Hindlimb muscle (tissue), 1 donor: ENCODE measurements around the gene PPP2R2C. TPM values are rescaled to one million over a fixed set of nuclear protein-coding genes. Genes with fewer than 3 reads are reported as not detected.

ENCODE experiments used
- DNase-seq: peaks from one replicate; pipeline ENCODE4 v3.0.0-alpha.2; 2013
- polyA plus RNA-seq: library from polyadenylated mRNA; unstranded; fragments of 120-200 nt; gene quantifications from one replicate; pipeline ENCODE4 v1.2.1, GENCODE V29; 2013; ENCODE audit not compliant: insufficient read length

The PPP2R2C gene
- polyA plus RNA-seq, 1 donor: 0.45 TPM

GRCh38 chr4:6467600-6467999, 4.8 kb downstream of the PPP2R2C start:
- DNase-seq: no peak

- no peak for DNase-seq
These were observed 5.5 kb downstream of the PPP2R2C start for GRCh38 chr4:6466756-6467381.

DNA sequence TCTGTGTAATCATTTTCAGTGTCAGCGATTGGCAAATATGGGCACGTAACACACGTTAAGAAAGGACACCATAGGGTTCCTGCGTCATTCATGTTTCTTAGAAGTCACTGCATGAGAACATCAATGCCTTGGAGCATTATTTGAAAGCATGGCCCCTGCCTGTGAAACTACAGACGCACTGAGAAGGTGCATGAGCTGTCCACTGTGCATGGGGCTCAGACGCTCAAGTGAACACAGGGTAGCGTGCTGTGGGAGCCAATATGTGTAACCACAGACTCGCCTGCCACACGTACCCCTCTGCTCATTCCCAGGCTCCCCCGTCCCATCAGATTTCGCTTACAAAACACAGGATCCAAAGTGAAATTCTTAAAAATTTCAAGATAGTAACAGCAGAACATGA, 6.5 kb downstream of the PPP2R2C start:
- no peak for DNase-seq

DNA sequence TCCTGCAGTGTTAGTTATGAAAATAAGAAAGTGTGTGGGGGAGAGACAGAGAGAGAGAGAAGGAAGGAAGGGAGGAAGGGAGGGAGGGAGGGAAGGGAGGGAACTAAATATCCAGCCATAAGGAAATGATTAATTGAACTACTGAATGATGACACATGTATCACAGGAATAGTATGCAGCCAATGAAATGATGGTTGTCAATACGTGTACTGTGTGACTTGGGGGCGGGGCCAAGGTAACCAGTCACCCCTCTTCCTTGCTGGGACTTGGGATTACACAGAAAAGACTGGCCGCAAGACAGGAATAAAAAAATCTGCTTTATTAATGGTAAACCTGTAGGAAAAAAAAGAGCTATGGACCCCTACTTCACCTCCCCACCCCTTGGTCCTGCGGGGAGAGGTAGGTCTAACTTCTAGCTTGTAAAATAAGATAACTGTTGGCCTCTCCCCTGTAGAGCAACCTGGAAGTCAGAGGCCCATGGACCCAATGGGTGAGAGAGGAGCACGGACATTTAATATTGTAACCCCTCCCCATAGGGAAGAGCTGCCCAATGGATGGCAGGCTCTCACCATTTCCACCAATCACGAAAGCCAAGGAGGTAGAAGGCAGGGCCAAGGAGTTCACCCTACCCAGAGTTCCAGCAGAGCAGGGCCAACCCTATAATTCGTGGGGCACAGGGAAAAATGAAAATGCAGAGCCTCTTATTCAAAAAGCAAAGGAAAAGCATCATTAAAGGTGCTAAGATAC, 7.4 kb downstream of the PPP2R2C start:
- DNase-seq: no peak

GRCh38 chr4:6463311-6464289, 8.8 kb downstream of the PPP2R2C start:
- no peak for DNase-seq

- no peak for DNase-seq
These were observed 10.9 kb downstream of the PPP2R2C start for GRCh38 chr4:6461301-6462165.

- no peak for DNase-seq
These were observed 11.5 kb downstream of the PPP2R2C start for GRCh38 chr4:6460876-6461275.

DNA sequence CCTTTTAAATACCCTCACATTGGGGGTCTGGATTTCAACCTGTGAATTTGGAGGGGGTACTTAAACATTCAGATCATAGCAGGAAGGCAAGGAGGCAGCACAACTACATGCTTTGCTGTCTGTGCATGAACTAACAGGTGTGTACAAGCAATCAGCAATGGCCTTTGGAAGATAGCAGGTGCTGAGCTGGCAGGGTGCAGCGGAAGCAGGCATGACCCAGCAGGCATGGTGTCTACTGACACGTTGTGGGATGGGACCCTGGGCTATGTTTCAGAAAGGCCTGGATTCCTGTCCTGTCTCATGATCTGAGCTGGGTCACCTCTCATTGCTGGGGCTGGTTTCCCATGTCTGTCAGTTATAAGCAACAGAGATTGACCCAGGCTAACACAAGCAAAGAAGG, 13.9 kb downstream of the PPP2R2C start:
- no peak for DNase-seq

DNA sequence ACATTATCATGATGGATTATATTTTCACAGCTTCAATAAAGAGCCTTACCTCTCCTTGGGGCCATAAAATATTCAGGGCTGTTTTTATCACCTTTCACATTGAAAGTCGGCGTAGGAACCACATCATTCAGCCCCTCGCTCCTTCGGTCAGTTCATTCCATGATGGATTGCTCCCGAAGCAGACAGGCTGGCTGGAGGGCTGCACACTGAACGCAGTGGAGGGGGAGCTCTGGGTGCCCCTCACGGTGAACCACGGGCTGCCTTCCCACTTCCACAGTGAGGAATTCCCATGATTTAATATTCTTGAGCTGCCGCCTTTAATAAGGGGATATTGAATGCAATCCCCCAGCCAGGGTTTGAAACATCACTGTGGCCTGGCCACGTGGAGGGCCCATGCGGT, 16.0 kb downstream of the PPP2R2C start:
- no peak for DNase-seq

DNA sequence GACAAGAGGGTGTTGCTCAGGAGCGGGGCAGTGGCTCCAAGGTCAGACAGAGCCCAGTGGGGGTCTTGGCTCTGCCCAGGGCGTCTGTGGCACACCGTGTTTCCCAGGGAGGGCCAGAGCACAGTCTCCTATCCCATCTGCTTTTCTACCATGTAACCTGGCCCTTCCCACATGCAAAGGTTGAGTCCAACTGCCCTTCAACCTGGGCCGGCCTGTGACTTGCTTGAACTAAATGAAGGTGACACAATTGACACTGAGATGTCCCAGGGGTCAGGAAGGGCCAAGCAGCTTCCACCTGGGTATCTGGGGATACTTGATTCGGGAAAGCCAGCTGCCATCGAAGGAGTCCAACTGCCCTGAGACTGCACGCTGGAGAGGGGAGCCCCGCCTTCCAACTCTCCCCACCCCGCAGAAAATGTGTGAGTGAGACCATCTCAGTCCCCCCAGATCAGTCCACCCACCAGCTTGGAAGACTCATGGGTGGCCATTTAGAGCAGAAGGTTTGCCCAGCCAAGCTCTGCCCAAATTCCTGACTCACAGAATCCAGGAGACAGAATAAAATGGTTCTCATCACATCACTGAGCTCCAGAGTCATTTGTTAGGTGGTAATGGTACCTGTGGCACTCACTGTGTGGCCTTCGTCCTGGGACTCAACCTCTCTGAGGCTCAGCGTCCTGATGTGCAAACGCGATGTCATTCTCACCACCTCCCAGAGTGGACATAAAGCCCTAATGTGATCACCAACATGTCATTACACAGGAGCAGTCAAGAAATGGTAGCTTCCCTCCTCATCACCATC, 18.1 kb downstream of the PPP2R2C start:
- DNase-seq: no peak

- no peak for DNase-seq
These were observed 18.8 kb downstream of the PPP2R2C start for GRCh38 chr4:6453688-6453990.

GRCh38 chr4:6452897-6453687, 19.3 kb downstream of the PPP2R2C start:
- no peak for DNase-seq

GRCh38 chr4:6452116-6452896, 20.1 kb downstream of the PPP2R2C start:
- DNase-seq: no peak

DNA sequence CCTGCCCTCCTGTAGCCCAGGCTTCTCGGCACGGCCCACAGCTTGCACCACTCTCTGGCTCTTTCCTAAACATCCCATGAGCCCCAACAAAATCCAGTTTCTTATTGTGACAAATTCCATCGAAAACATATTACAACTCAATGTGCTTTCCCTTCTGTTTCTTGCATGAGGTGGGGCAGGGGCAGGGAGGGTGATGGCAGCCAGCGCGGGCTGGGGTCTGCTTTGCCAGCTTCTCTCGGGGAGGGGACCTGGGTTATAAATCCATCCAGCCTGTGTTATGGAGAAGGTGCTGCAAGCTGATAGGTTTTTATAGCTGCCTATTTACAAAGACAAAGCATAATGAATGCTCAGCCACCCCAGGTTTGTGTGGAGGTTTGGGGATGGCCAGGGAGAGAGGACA, 21.1 kb downstream of the PPP2R2C start:
- DNase-seq: no peak

GRCh38 chr4:6450709-6451108, 21.7 kb downstream of the PPP2R2C start:
- no peak for DNase-seq

DNA sequence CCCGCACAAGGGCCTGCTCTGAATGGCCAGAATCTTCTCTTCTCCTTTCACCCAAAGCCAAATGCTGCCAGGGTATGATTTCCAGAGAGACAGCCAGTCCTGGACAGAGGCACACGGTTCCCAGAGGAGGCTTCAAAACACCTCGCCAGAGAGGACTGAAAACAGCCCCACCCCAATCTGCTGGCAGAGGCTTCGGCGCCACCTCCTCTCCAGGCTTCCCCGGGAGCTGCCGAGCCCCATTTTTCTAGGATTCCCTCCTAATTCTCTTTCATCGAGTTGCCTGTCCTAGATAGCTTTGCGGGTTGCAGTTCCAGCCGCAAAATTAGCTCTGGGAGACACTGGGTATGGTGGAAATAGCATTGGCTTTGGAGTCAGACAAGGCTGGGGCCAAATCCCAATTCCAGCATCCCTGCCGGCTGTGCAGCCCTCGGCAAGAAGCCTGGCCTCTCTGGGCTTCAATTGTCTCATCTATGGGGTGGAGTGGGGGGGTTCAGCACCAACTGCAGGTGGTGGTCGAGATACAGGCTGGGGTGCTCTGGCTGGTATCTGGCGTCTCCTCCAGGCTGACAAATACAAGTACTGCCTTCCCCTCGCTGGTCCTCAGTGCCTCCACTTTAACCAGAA, 22.6 kb downstream of the PPP2R2C start:
- no peak for DNase-seq

DNA sequence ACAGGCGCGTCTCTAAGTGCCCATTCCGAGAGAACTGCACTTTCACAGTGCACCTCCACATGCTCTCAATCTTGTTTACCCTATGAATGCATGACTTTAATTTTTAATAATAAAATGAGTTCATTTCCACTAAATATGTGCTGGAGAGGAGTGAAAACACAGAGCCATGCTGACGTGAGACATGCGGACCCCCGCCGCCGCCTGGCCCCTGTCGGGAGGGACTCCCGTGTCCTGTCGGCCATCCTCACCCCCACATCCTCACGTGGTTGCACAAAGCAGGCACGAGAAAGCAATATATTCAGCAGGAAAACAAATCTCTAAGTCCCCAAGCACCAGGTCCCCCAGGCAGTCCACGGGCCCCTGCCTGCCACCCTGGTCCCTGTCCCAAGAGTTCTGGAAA, 23.1 kb downstream of the PPP2R2C start:
- no peak for DNase-seq

DNA sequence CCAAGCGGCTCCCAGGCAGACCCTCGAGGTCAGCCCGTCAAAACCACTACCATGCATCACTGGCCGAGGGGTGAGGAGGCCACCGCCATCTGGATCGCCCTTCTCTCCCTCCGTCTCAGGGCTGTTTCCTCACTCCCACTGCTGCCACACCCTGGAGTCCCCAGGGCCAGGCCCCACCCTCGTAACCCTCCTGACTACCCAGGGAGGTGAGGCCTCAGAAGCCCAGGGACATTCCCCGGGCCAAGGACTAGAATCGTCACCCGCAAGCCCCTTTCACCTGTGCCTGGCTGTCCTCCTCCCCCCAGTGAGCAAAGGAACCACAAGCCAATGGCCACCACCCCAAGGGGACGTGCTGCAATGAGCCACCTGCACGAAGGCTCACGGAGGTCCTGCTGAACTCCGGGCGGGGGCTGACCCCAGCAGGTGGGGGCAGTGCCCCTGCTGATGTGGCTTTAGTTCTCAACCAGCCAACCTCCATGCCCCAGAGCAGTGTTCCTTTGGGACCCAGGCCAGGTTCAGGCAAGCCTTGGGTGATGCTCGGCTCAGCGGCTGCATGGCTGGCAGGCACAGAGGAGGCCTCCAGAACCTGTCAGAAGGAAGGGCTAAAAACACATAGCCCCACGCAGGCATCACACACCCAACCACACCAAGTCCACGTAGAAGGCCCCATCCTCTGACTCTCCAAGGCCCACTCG, 23.8 kb downstream of the PPP2R2C start:
- no peak for DNase-seq

- no peak for DNase-seq
These were observed 24.7 kb downstream of the PPP2R2C start for GRCh38 chr4:6447672-6448171.
